ENCODE data around the gene MILR1. TPM values are rescaled to one million over a fixed set of nuclear protein-coding genes. Genes with fewer than 3 reads are reported as not detected.

The MILR1 gene
- total and polyA plus RNA-seq, 2 experiments from 2014 or later = 0.39 TPM; not detected in 1

GRCh38 chr17:64477849-64478248, 28.9 kb downstream of the MILR1 start:
- Mint-ChIP-seq H3K9me3 (no peaks in the 10 kb centered on the region), H3K27ac (no peak overlapping the region)

More at GRCh38 chr17:64477849-64478248, 28.9 kb downstream of the MILR1 start:
- H3K27me3 ChIP-seq (ENCODE audit: insufficient read depth) = no peaks in the 10 kb centered on the region
- H2AFZ ChIP-seq = no peak overlapping the region
- H3K36me3 ChIP-seq (ENCODE audit: insufficient read depth) = peaks cover 34% of the 10 kb centered on the region
- TF ChIP-seq, protein P1, sequence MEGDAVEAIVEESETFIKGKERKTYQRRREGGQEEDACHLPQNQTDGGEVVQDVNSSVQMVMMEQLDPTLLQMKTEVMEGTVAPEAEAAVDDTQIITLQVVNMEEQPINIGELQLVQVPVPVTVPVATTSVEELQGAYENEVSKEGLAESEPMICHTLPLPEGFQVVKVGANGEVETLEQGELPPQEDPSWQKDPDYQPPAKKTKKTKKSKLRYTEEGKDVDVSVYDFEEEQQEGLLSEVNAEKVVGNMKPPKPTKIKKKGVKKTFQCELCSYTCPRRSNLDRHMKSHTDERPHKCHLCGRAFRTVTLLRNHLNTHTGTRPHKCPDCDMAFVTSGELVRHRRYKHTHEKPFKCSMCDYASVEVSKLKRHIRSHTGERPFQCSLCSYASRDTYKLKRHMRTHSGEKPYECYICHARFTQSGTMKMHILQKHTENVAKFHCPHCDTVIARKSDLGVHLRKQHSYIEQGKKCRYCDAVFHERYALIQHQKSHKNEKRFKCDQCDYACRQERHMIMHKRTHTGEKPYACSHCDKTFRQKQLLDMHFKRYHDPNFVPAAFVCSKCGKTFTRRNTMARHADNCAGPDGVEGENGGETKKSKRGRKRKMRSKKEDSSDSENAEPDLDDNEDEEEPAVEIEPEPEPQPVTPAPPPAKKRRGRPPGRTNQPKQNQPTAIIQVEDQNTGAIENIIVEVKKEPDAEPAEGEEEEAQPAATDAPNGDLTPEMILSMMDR (conservative IDR thresholded peaks at IDR 0.05; ENCODE audit: low read depth in 2 of 2) = no peak
- no peak for TF ChIP-seq NANOG (IDR thresholded peaks at IDR 0.05; ENCODE audit: borderline replicate concordance)
- no peak for TF ChIP-seq EZH2phosphoT487 (IDR thresholded peaks at IDR 0.05; ENCODE audit: unreplicated experiment)
- TF ChIP-seq, protein P2, sequence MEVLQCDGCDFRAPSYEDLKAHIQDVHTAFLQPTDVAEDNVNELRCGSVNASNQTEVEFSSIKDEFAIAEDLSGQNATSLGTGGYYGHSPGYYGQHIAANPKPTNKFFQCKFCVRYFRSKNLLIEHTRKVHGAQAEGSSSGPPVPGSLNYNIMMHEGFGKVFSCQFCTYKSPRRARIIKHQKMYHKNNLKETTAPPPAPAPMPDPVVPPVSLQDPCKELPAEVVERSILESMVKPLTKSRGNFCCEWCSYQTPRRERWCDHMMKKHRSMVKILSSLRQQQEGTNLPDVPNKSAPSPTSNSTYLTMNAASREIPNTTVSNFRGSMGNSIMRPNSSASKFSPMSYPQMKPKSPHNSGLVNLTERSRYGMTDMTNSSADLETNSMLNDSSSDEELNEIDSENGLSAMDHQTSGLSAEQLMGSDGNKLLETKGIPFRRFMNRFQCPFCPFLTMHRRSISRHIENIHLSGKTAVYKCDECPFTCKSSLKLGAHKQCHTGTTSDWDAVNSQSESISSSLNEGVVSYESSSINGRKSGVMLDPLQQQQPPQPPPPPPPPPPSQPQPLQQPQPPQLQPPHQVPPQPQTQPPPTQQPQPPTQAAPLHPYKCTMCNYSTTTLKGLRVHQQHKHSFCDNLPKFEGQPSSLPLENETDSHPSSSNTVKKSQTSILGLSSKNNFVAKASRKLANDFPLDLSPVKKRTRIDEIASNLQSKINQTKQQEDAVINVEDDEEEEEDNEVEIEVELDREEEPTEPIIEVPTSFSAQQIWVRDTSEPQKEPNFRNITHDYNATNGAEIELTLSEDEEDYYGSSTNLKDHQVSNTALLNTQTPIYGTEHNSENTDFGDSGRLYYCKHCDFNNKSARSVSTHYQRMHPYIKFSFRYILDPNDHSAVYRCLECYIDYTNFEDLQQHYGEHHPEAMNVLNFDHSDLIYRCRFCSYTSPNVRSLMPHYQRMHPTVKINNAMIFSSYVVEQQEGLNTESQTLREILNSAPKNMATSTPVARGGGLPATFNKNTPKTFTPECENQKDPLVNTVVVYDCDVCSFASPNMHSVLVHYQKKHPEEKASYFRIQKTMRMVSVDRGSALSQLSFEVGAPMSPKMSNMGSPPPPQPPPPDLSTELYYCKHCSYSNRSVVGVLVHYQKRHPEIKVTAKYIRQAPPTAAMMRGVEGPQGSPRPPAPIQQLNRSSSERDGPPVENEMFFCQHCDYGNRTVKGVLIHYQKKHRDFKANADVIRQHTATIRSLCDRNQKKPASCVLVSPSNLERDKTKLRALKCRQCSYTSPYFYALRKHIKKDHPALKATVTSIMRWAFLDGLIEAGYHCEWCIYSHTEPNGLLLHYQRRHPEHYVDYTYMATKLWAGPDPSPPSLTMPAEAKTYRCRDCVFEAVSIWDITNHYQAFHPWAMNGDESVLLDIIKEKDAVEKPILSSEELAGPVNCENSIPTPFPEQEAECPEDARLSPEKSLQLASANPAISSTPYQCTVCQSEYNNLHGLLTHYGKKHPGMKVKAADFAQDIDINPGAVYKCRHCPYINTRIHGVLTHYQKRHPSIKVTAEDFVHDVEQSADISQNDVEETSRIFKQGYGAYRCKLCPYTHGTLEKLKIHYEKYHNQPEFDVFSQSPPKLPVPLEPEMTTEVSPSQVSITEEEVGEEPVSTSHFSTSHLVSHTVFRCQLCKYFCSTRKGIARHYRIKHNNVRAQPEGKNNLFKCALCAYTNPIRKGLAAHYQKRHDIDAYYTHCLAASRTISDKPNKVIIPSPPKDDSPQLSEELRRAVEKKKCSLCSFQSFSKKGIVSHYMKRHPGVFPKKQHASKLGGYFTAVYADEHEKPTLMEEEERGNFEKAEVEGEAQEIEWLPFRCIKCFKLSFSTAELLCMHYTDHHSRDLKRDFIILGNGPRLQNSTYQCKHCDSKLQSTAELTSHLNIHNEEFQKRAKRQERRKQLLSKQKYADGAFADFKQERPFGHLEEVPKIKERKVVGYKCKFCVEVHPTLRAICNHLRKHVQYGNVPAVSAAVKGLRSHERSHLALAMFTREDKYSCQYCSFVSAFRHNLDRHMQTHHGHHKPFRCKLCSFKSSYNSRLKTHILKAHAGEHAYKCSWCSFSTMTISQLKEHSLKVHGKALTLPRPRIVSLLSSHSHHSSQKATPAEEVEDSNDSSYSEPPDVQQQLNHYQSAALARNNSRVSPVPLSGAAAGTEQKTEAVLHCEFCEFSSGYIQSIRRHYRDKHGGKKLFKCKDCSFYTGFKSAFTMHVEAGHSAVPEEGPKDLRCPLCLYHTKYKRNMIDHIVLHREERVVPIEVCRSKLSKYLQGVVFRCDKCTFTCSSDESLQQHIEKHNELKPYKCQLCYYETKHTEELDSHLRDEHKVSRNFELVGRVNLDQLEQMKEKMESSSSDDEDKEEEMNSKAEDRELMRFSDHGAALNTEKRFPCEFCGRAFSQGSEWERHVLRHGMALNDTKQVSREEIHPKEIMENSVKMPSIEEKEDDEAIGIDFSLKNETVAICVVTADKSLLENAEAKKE (CRISPR knock-in tag; IDR thresholded peaks at IDR 0.05) = no peak
- TF ChIP-seq ETS1 (IDR thresholded peaks at IDR 0.05) = no peak
- TF ChIP-seq JUNB (IDR thresholded peaks at IDR 0.05; ENCODE audit: unreplicated experiment) = no peak
- TF ChIP-seq ZNF114 (CRISPR knock-in tag; IDR thresholded peaks at IDR 0.05) = no peak
- TF ChIP-seq ZNF331 (CRISPR knock-in tag; IDR thresholded peaks at IDR 0.05; ENCODE audit: low read depth) = no peak
- TF ChIP-seq, protein P3, sequence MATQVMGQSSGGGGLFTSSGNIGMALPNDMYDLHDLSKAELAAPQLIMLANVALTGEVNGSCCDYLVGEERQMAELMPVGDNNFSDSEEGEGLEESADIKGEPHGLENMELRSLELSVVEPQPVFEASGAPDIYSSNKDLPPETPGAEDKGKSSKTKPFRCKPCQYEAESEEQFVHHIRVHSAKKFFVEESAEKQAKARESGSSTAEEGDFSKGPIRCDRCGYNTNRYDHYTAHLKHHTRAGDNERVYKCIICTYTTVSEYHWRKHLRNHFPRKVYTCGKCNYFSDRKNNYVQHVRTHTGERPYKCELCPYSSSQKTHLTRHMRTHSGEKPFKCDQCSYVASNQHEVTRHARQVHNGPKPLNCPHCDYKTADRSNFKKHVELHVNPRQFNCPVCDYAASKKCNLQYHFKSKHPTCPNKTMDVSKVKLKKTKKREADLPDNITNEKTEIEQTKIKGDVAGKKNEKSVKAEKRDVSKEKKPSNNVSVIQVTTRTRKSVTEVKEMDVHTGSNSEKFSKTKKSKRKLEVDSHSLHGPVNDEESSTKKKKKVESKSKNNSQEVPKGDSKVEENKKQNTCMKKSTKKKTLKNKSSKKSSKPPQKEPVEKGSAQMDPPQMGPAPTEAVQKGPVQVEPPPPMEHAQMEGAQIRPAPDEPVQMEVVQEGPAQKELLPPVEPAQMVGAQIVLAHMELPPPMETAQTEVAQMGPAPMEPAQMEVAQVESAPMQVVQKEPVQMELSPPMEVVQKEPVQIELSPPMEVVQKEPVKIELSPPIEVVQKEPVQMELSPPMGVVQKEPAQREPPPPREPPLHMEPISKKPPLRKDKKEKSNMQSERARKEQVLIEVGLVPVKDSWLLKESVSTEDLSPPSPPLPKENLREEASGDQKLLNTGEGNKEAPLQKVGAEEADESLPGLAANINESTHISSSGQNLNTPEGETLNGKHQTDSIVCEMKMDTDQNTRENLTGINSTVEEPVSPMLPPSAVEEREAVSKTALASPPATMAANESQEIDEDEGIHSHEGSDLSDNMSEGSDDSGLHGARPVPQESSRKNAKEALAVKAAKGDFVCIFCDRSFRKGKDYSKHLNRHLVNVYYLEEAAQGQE (IDR thresholded peaks at IDR 0.05; ENCODE audit: unreplicated experiment) = no peak
- TF ChIP-seq POLR2AphosphoS5 (IDR thresholded peaks at IDR 0.05; ENCODE audit: low read depth) = no peak
- TF ChIP-seq EZH2 (IDR thresholded peaks at IDR 0.05; ENCODE audit: low read depth, unreplicated experiment) = no peak
- no peak for TF ChIP-seq CREB1 (CRISPR knock-in tag; IDR thresholded peaks at IDR 0.05; ENCODE audit: low read depth)
- no peak for TF ChIP-seq STAT1 (IDR thresholded peaks at IDR 0.05; ENCODE audit: unreplicated experiment)
- H3K4me3 Mint-ChIP-seq = no peak overlapping the region
- H3K4me2 ChIP-seq = no peak overlapping the region
- ATAC-seq (no peak), DNase-seq (ENCODE audit: low spot score) (no peak)
- no peak overlapping the region for H3K4me3 ChIP-seq
- no peaks in the 10 kb centered on the region for H3K9me2 ChIP-seq (ENCODE audit: insufficient read depth)
- H3K27me3 Mint-ChIP-seq (ENCODE audit: insufficient read depth, low read depth, poor library complexity) = no peaks in the 10 kb centered on the region
- peaks cover 10% of the 10 kb centered on the region for H4K20me1 ChIP-seq (replicated peaks; ENCODE audit: insufficient read depth)
- H3K4me1 Mint-ChIP-seq = no peaks in the 10 kb centered on the region
- no peaks in the 10 kb centered on the region for H3K4me1 ChIP-seq (ENCODE audit: insufficient read depth)
- no peaks in the 10 kb centered on the region for H3K79me2 ChIP-seq (replicated peaks; ENCODE audit: insufficient read depth)
- no peak overlapping the region for H3K27ac ChIP-seq (ENCODE audit: low read depth)
- peaks cover 50% of the 10 kb centered on the region for H3K36me3 Mint-ChIP-seq (ENCODE audit: low read depth)
- H3F3A ChIP-seq (replicated peaks; ENCODE audit: low read depth) = no peaks in the 10 kb centered on the region
